Hepatocyte (in vitro differentiated cells): Measurements from ENCODE around the gene CTBP2. TPM values are rescaled to one million over a fixed set of nuclear protein-coding genes. Genes with fewer than 3 reads are reported as not detected.
A peak's percentile ranks its signal among the peaks of the same experiment; 100 is the strongest.

Source experiments
- DNase-seq: peaks from one replicate; pipeline ENCODE4 v3.0.0-alpha.2; 2016; ENCODE audit warnings: low spot score
- H2AFZ ChIP-seq: fragments of 200-600 bp; sonication (generic); 2 replicates; pipeline ENCODE4 v1.6.0; 2016; ENCODE audit warnings: antibody characterized with exemption, mild to moderate bottlenecking
- H3K27ac ChIP-seq: fragments of 200-600 bp; sonication (generic); 2 replicates; pipeline ENCODE4 v1.5.1; 2016; ENCODE audit warnings: mild to moderate bottlenecking
- H3K27me3 ChIP-seq: fragments of 200-600 bp; sonication (generic); 2 replicates; pipeline ENCODE4 v1.6.1; 2016
- H3K36me3 ChIP-seq: fragments of 200-600 bp; sonication (generic); replicated peaks from 2 replicates; pipeline ENCODE4 v1.5.1; 2016; ENCODE audit warnings: low read depth; ENCODE audit not compliant: insufficient read depth
- H3K4me1 ChIP-seq: fragments of 200-600 bp; sonication (generic); 2 replicates; pipeline ENCODE4 v1.5.1; 2016; ENCODE audit warnings: mild to moderate bottlenecking, moderate library complexity; ENCODE audit not compliant: insufficient read depth
- H3K4me2 ChIP-seq: fragments of 200-600 bp; sonication (generic); 2 replicates; pipeline ENCODE4 v1.6.0; 2016
- H3K4me3 ChIP-seq: fragments of 200-600 bp; sonication (generic); 2 replicates; pipeline ENCODE4 v1.5.1; 2016; ENCODE audit warnings: mild to moderate bottlenecking
- H3K79me2 ChIP-seq: fragments of 200-600 bp; sonication (generic); 2 replicates; pipeline ENCODE4 v1.6.0; 2017; ENCODE audit warnings: mild to moderate bottlenecking
- H3K9me2 ChIP-seq: fragments of 200-600 bp; sonication (generic); replicated peaks from 2 replicates; pipeline ENCODE4 v1.6.0; 2017; ENCODE audit warnings: mild to moderate bottlenecking; ENCODE audit not compliant: insufficient read depth
- H3K9me3 ChIP-seq: fragments of 200-600 bp; sonication (generic); 2 replicates; pipeline ENCODE4 v1.5.1; 2016; ENCODE audit warnings: low read depth, mild to moderate bottlenecking
- H4K20me1 ChIP-seq: fragments of 200-600 bp; sonication (generic); 2 replicates; pipeline ENCODE4 v1.6.0; 2016; ENCODE audit warnings: mild to moderate bottlenecking; ENCODE audit not compliant: insufficient read depth, poor library complexity, severe bottlenecking
- CTCF ChIP-seq: fragments of 200-600 bp; sonication (generic); IDR thresholded peaks from 2 replicates; pipeline ENCODE4 v1.5.1; 2016; ENCODE audit warnings: antibody characterized with exemption, mild to moderate bottlenecking; ENCODE audit not compliant: poor library complexity
- EZH2 ChIP-seq: fragments of 200-600 bp; sonication (generic); IDR thresholded peaks from 2 replicates; pipeline ENCODE4 v1.6.1; 2016; ENCODE audit warnings: antibody characterized with exemption, mild to moderate bottlenecking, borderline replicate concordance
- EZH2phosphoT487 ChIP-seq: fragments of 200-600 bp; sonication (generic); IDR thresholded peaks from one replicate; pipeline ENCODE4 v1.6.1; 2018; ENCODE audit warnings: antibody characterized with exemption, mild to moderate bottlenecking, low read depth, moderate library complexity; ENCODE audit not compliant: unreplicated experiment, severe bottlenecking
- WGBS: methylation state at CpG from one replicate; pipeline ENCODE4 v1.1.6; 2016; ENCODE audit warnings: low lambda C conversion rate; ENCODE audit errors: missing lambda C conversion rate; 5-methylcytosine and 5-hydroxymethylcytosine counted together
- polyA plus RNA-seq: library from polyadenylated mRNA; unstranded; fragments of >200 nt; fragmentation: Nextera tagmentation; extraction: Ambion mirVana; gene quantifications from 2 replicates; pipeline ENCODE4 v1.2.1, GENCODE V29; 2016
- total RNA-seq: library from RNA; depleted of rRNA; stranded (reverse); fragments of >200 nt; gene quantifications from 2 replicates; pipeline ENCODE4 v1.2.3, GENCODE V29; 2014

Gene CTBP2
- total and polyA plus RNA-seq, 2 experiments from 2014 or later, result 61.3 to 81.0 TPM

- Histone ChIP-seq H3K27ac (no peak overlapping the region), H3K36me3 (no peaks in the 10 kb centered on the region), H3K4me3 (no peak overlapping the region), H3K9me3 (no peaks in the 10 kb centered on the region), H3K4me2 (no peak overlapping the region), H4K20me1 (peaks cover 8% of the 10 kb centered on the region), H3K9me2 (no peaks in the 10 kb centered on the region), H3K79me2 (no peaks in the 10 kb centered on the region), H3K27me3 (no peaks in the 10 kb centered on the region), H2AFZ (no peak overlapping the region), H3K4me1 (no peaks in the 10 kb centered on the region)
- no peak for DNase-seq
- TF ChIP-seq EZH2 (no peak), EZH2phosphoT487 (no peak), CTCF (no peak)
- WGBS, result 91% methylated on average over 21 of the region's 21 CpGs
Observed at GRCh38 chr10:124993736-124994451, 166.5 kb downstream of the CTBP2 start.

GRCh38 chr10:124993345-124993708, 167.0 kb downstream of the CTBP2 start:
- H3K4me2 ChIP-seq, result no peak overlapping the region
- no peak overlapping the region for H3K27ac ChIP-seq
- H4K20me1 ChIP-seq, result peaks cover 8% of the 10 kb centered on the region
- WGBS, result 95% methylated on average over 4 of the region's 4 CpGs
- H3K36me3 ChIP-seq, result no peaks in the 10 kb centered on the region
- no peak overlapping the region for H3K4me3 ChIP-seq
- H3K79me2 ChIP-seq, result no peaks in the 10 kb centered on the region
- TF ChIP-seq EZH2 (no peak), CTCF (no peak), EZH2phosphoT487 (no peak)
- H3K9me3 ChIP-seq, result no peaks in the 10 kb centered on the region
- H3K9me2 ChIP-seq, result no peaks in the 10 kb centered on the region
- H3K4me1 ChIP-seq, result no peaks in the 10 kb centered on the region
- no peak overlapping the region for H2AFZ ChIP-seq
- no peak for DNase-seq
- H3K27me3 ChIP-seq, result no peaks in the 10 kb centered on the region

GRCh38 chr10:124992462-124993344, 167.7 kb downstream of the CTBP2 start:
- TF ChIP-seq CTCF, result peak; percentile 54
- TF ChIP-seq EZH2phosphoT487, result no peak
- TF ChIP-seq EZH2, result no peak
- Histone ChIP-seq H3K9me3 (no peaks in the 10 kb centered on the region), H3K79me2 (no peaks in the 10 kb centered on the region), H3K27me3 (no peaks in the 10 kb centered on the region), H4K20me1 (peaks cover 4% of the 10 kb centered on the region), H3K4me2 (no peak overlapping the region), H3K4me1 (no peaks in the 10 kb centered on the region), H3K4me3 (no peak overlapping the region), H3K9me2 (no peaks in the 10 kb centered on the region), H3K36me3 (no peaks in the 10 kb centered on the region), H3K27ac (no peak overlapping the region), H2AFZ (no peak overlapping the region)
- DNase-seq, result peak; percentile 70
- 92% methylated on average over 20 of the region's 20 CpGs for WGBS
